Measurements from ENCODE around the gene SLC25A23. TPM values are rescaled to one million over a fixed set of nuclear protein-coding genes. Genes with fewer than 3 reads are reported as not detected.

The SLC25A23 gene
- total RNA-seq, 5 donors from 2014 or later (not counting 1 experiment from before 2014, with no cell fraction given) = 15.5 to 28.0 (median 25.5) TPM

- H3K27me3 ChIP-seq (replicated peaks in 1 of 2; ENCODE audit: control insufficient read depth in 2 of 2, extremely low read depth in 1 of 2, insufficient read depth in 2 of 2, low read length in 1 of 2) = no peaks in the 10 kb centered on the region
- peaks cover 24 to 42% of the 10 kb centered on the region in 2 donors for H3K36me3 ChIP-seq (ENCODE audit: control insufficient read depth in 2 of 2, extremely low read depth in 1 of 2, insufficient read depth in 1 of 2, low read length in 1 of 2)
- no peak overlapping the region for H3K4me3 Mint-ChIP-seq
- CTCF ChIA-PET = no interaction called here
- no peak for ATAC-seq (replicated peaks in 1 of 4)
- H3K9me3 ChIP-seq = no peaks in the 10 kb centered on the region
- H3K9me3 Mint-ChIP-seq = no peaks in the 10 kb centered on the region
- H3K4me3 ChIP-seq (ENCODE audit: control insufficient read depth in 1 of 2, extremely low read depth in 1 of 2, low read length in 1 of 2) = no peak overlapping the region
- POLR2A ChIA-PET = no interaction called here
- H3K27me3 Mint-ChIP-seq = no peaks in the 10 kb centered on the region
- H3K27ac ChIP-seq (ENCODE audit: low read length) = no peak overlapping the region
- DNase-seq = no peak
- H3K27ac Mint-ChIP-seq = no peak overlapping the region
- H3K4me1 ChIP-seq (ENCODE audit: control insufficient read depth in 1 of 2, extremely low read depth in 1 of 2, insufficient read depth in 2 of 2, low read length in 2 of 2) = no peaks in the 10 kb centered on the region
- peaks cover 21% of the 10 kb centered on the region for H3K36me3 Mint-ChIP-seq
- no peaks in the 10 kb centered on the region for H3K4me1 Mint-ChIP-seq
- WGBS (ENCODE audit: insufficient coverage) = no CpG with 5 or more reads among the region's 10 CpGs
Observed at GRCh38 chr19:6413291-6413690, 46.3 kb downstream of the SLC25A23 start.

- no peak overlapping the region for H3K27ac Mint-ChIP-seq
- no peaks in the 10 kb centered on the region for H3K4me1 ChIP-seq (ENCODE audit: control insufficient read depth in 1 of 2, extremely low read depth in 1 of 2, insufficient read depth in 2 of 2, low read length in 2 of 2)
- no peaks in the 10 kb centered on the region for H3K9me3 ChIP-seq
- no peak overlapping the region for H3K4me3 Mint-ChIP-seq
- peaks cover 20 to 35% of the 10 kb centered on the region in 2 donors for H3K36me3 ChIP-seq (ENCODE audit: control insufficient read depth in 2 of 2, extremely low read depth in 1 of 2, insufficient read depth in 1 of 2, low read length in 1 of 2)
- 67% methylated on average over 6 of the region's 15 CpGs for WGBS (ENCODE audit: insufficient coverage)
- no peaks in the 10 kb centered on the region for H3K27me3 ChIP-seq (replicated peaks in 1 of 2; ENCODE audit: control insufficient read depth in 2 of 2, extremely low read depth in 1 of 2, insufficient read depth in 2 of 2, low read length in 1 of 2)
- H3K36me3 Mint-ChIP-seq = peaks cover 20% of the 10 kb centered on the region
- H3K9me3 Mint-ChIP-seq = no peaks in the 10 kb centered on the region
- POLR2A ChIA-PET = no interaction called here
- ATAC-seq (replicated peaks in 1 of 4) (peak; percentile 59 to 76 (median 74)), DNase-seq (peak in 28 of 35 experiments; percentile 16 to 66 (median 39))
- H3K27ac ChIP-seq (ENCODE audit: low read length) = no peak overlapping the region
- H3K4me1 Mint-ChIP-seq = no peaks in the 10 kb centered on the region
- H3K4me3 ChIP-seq (ENCODE audit: control insufficient read depth in 1 of 2, extremely low read depth in 1 of 2, low read length in 1 of 2) = no peak overlapping the region
- CTCF ChIA-PET = no interaction called here
- no peaks in the 10 kb centered on the region for H3K27me3 Mint-ChIP-seq
Observed at GRCh38 chr19:6412447-6413091, 47.0 kb downstream of the SLC25A23 start.

GRCh38 chr19:6412061-6412446 lies 47.5 kb downstream of the SLC25A23 start:
- Mint-ChIP-seq H3K27ac (no peak overlapping the region), H3K4me3 (no peak overlapping the region), H3K36me3 (peaks cover 15% of the 10 kb centered on the region), H3K4me1 (no peaks in the 10 kb centered on the region), H3K9me3 (no peaks in the 10 kb centered on the region), H3K27me3 (no peaks in the 10 kb centered on the region)
- no peak overlapping the region for H3K27ac ChIP-seq (ENCODE audit: low read length)
- 92% methylated on average over 11 of the region's 12 CpGs for WGBS (ENCODE audit: insufficient coverage)
- ATAC-seq (replicated peaks in 1 of 4) (peak in 2 of 4 experiments; percentile 13 to 38), DNase-seq (no peak)
- ChIA-PET CTCF (no interaction called here), POLR2A (no interaction called here)
- peaks cover 18 to 30% of the 10 kb centered on the region in 2 donors for H3K36me3 ChIP-seq (ENCODE audit: control insufficient read depth in 2 of 2, extremely low read depth in 1 of 2, insufficient read depth in 1 of 2, low read length in 1 of 2)
- H3K9me3 ChIP-seq = no peaks in the 10 kb centered on the region
- H3K4me3 ChIP-seq (ENCODE audit: control insufficient read depth in 1 of 2, extremely low read depth in 1 of 2, low read length in 1 of 2) = no peak overlapping the region
- no peaks in the 10 kb centered on the region for H3K4me1 ChIP-seq (ENCODE audit: control insufficient read depth in 1 of 2, extremely low read depth in 1 of 2, insufficient read depth in 2 of 2, low read length in 2 of 2)
- H3K27me3 ChIP-seq (replicated peaks in 1 of 2; ENCODE audit: control insufficient read depth in 2 of 2, extremely low read depth in 1 of 2, insufficient read depth in 2 of 2, low read length in 1 of 2) = no peaks in the 10 kb centered on the region

GRCh38 chr19:6409346-6409745 lies 50.2 kb downstream of the SLC25A23 start:
- H3K9me3 ChIP-seq = no peaks in the 10 kb centered on the region
- no peak overlapping the region for H3K4me3 ChIP-seq (ENCODE audit: control insufficient read depth in 1 of 2, extremely low read depth in 1 of 2, low read length in 1 of 2)
- H3K27ac ChIP-seq (ENCODE audit: low read length) = no peak overlapping the region
- DNase-seq = no peak
- Mint-ChIP-seq H3K4me3 (no peak overlapping the region), H3K4me1 (no peaks in the 10 kb centered on the region), H3K27ac (no peak overlapping the region), H3K27me3 (no peaks in the 10 kb centered on the region), H3K36me3 (peaks cover 2% of the 10 kb centered on the region), H3K9me3 (no peaks in the 10 kb centered on the region)
- H3K27me3 ChIP-seq (replicated peaks in 1 of 2; ENCODE audit: control insufficient read depth in 2 of 2, extremely low read depth in 1 of 2, insufficient read depth in 2 of 2, low read length in 1 of 2) = no peaks in the 10 kb centered on the region
- peaks cover 2 to 5% of the 10 kb centered on the region in 2 donors for H3K36me3 ChIP-seq (ENCODE audit: control insufficient read depth in 2 of 2, extremely low read depth in 1 of 2, insufficient read depth in 1 of 2, low read length in 1 of 2)
- no peak for ATAC-seq (replicated peaks in 1 of 4)
- WGBS (ENCODE audit: insufficient coverage) = 95% methylated on average over 4 of the region's 6 CpGs
- ChIA-PET CTCF (no interaction called here), POLR2A (no interaction called here)
- no peaks in the 10 kb centered on the region for H3K4me1 ChIP-seq (ENCODE audit: control insufficient read depth in 1 of 2, extremely low read depth in 1 of 2, insufficient read depth in 2 of 2, low read length in 2 of 2)

- Histone ChIP-seq H3K9me3 (no peaks in the 10 kb centered on the region), H3K4me3 (ENCODE audit: control insufficient read depth in 1 of 2, extremely low read depth in 1 of 2, low read length in 1 of 2) (no peak overlapping the region), H3K27me3 (replicated peaks in 1 of 2; ENCODE audit: control insufficient read depth in 2 of 2, extremely low read depth in 1 of 2, insufficient read depth in 2 of 2, low read length in 1 of 2) (no peaks in the 10 kb centered on the region), H3K36me3 (ENCODE audit: control insufficient read depth in 2 of 2, extremely low read depth in 1 of 2, insufficient read depth in 1 of 2, low read length in 1 of 2) (no peaks in the 10 kb centered on the region), H3K27ac (ENCODE audit: low read length) (no peak overlapping the region), H3K4me1 (ENCODE audit: control insufficient read depth in 1 of 2, extremely low read depth in 1 of 2, insufficient read depth in 2 of 2, low read length in 2 of 2) (no peaks in the 10 kb centered on the region)
- no peak for DNase-seq
- H3K27me3 Mint-ChIP-seq = no peaks in the 10 kb centered on the region
- no peak for ATAC-seq (replicated peaks in 1 of 4)
- H3K4me3 Mint-ChIP-seq = no peak overlapping the region
- POLR2A ChIA-PET = no interaction called here
- H3K36me3 Mint-ChIP-seq = no peaks in the 10 kb centered on the region
- H3K27ac Mint-ChIP-seq = no peak overlapping the region
- CTCF ChIA-PET = no interaction called here
- 93% methylated on average over 5 of the region's 5 CpGs for WGBS (ENCODE audit: insufficient coverage)
- no peaks in the 10 kb centered on the region for H3K9me3 Mint-ChIP-seq
- H3K4me1 Mint-ChIP-seq = no peaks in the 10 kb centered on the region
Observed at GRCh38 chr19:6406401-6406800, 53.2 kb downstream of the SLC25A23 start.

GRCh38 chr19:6402837-6403608 lies 56.6 kb downstream of the SLC25A23 start:
- ChIA-PET POLR2A (interaction anchor here in 1 of 2 donors (0.6 kb wide), 1 partner anchor 29 kb away, joined by 3 read pairs; no protein-coding TSS in a partner anchor), CTCF (no interaction called here)
- Histone ChIP-seq H3K4me1 (ENCODE audit: control insufficient read depth in 1 of 2, extremely low read depth in 1 of 2, insufficient read depth in 2 of 2, low read length in 2 of 2) (no peaks in the 10 kb centered on the region), H3K4me3 (ENCODE audit: control insufficient read depth in 1 of 2, extremely low read depth in 1 of 2, low read length in 1 of 2) (no peak overlapping the region), H3K9me3 (no peaks in the 10 kb centered on the region), H3K27ac (ENCODE audit: low read length) (no peak overlapping the region), H3K27me3 (replicated peaks in 1 of 2; ENCODE audit: control insufficient read depth in 2 of 2, extremely low read depth in 1 of 2, insufficient read depth in 2 of 2, low read length in 1 of 2) (no peaks in the 10 kb centered on the region), H3K36me3 (ENCODE audit: control insufficient read depth in 2 of 2, extremely low read depth in 1 of 2, insufficient read depth in 1 of 2, low read length in 1 of 2) (no peaks in the 10 kb centered on the region)
- Mint-ChIP-seq H3K27me3 (no peaks in the 10 kb centered on the region), H3K9me3 (no peaks in the 10 kb centered on the region), H3K27ac (no peak overlapping the region), H3K36me3 (no peaks in the 10 kb centered on the region), H3K4me1 (no peaks in the 10 kb centered on the region), H3K4me3 (no peak overlapping the region)
- DNase-seq (no peak), ATAC-seq (replicated peaks in 1 of 4) (no peak)
- WGBS (ENCODE audit: insufficient coverage) = 79% methylated on average over 15 of the region's 22 CpGs

Data from T-cell (primary cell).